AG04450 (cell line): ENCODE measurements around the gene PCIF1. TPM values are rescaled to one million over a fixed set of nuclear protein-coding genes. Genes with fewer than 3 reads are reported as not detected.

Experiments used
- CTCF ChIA-PET: fragments of 300-600, 350-600 bp; formaldehyde crosslinking; extraction: SDS; loops from one replicate; lab custom pipeline; 2022; ENCODE audit warnings: antibody characterized with exemption, inconsistent platforms; lab: Charles Lee
- POLR2A ChIA-PET: fragments of 350-600 bp; formaldehyde crosslinking; extraction: SDS; loops from one replicate; lab custom pipeline; 2021; ENCODE audit warnings: antibody characterized with exemption, inconsistent platforms; lab: Yijun Ruan, JAX
- DNase-seq: peaks from one replicate; pipeline ENCODE4 v3.0.0-alpha.2; 2011; ENCODE audit warnings: low read depth, low spot score
- H3K27ac ChIP-seq: one replicate; pipeline ENCODE4 v1.5.1; 2012; ENCODE audit warnings: low read depth, low read length, control low read depth
- H3K27me3 ChIP-seq: one replicate; pipeline ENCODE4 v1.6.0; 2012; ENCODE audit warnings: low read length; ENCODE audit not compliant: control insufficient read depth, insufficient read depth
- H3K4me3 ChIP-seq: 2 replicates; pipeline ENCODE4 v1.5.1; 2011; ENCODE audit warnings: mild to moderate bottlenecking, low read depth, low read length, control low read depth
- H3K9me3 ChIP-seq: 2 replicates; pipeline ENCODE4 v1.5.1; 2012; ENCODE audit warnings: low read length; ENCODE audit not compliant: control insufficient read depth, insufficient read depth
- polyA plus RNA-seq: library from polyadenylated mRNA; depleted of rRNA; stranded (reverse); fragments of >200 nt; gene quantifications from 2 replicates; pipeline ENCODE4 v1.2.3, GENCODE V29; 2011
- TF ChIP-seq, protein P1 (sequence below): IDR thresholded peaks from 2 replicates; pipeline ENCODE4 v1.5.1; 2011; ENCODE audit warnings: low read depth, low read length, control low read depth, inconsistent platforms

PCIF1 gene
- polyA plus RNA-seq, 1 experiment: 11.5 TPM

GRCh38 chr20:45893831-45894230 lies 40.7 kb upstream of the PCIF1 start:
- Histone ChIP-seq H3K9me3 (no peaks in the 10 kb centered on the region; the same call in 1 of the 2 replicates), H3K4me3 (no peak overlapping the region), H3K27ac (no peak overlapping the region), H3K27me3 (no peaks in the 10 kb centered on the region)
- ChIA-PET POLR2A (interaction anchor here (0.5 to 1.2 kb wide), 2 partner anchors 26 to 31 kb away, joined by 3 to 6 read pairs; no protein-coding TSS in a partner anchor), CTCF (no interaction called here)
- TF ChIP-seq, protein P1, sequence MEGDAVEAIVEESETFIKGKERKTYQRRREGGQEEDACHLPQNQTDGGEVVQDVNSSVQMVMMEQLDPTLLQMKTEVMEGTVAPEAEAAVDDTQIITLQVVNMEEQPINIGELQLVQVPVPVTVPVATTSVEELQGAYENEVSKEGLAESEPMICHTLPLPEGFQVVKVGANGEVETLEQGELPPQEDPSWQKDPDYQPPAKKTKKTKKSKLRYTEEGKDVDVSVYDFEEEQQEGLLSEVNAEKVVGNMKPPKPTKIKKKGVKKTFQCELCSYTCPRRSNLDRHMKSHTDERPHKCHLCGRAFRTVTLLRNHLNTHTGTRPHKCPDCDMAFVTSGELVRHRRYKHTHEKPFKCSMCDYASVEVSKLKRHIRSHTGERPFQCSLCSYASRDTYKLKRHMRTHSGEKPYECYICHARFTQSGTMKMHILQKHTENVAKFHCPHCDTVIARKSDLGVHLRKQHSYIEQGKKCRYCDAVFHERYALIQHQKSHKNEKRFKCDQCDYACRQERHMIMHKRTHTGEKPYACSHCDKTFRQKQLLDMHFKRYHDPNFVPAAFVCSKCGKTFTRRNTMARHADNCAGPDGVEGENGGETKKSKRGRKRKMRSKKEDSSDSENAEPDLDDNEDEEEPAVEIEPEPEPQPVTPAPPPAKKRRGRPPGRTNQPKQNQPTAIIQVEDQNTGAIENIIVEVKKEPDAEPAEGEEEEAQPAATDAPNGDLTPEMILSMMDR: no peak
- no peak for DNase-seq

DNA sequence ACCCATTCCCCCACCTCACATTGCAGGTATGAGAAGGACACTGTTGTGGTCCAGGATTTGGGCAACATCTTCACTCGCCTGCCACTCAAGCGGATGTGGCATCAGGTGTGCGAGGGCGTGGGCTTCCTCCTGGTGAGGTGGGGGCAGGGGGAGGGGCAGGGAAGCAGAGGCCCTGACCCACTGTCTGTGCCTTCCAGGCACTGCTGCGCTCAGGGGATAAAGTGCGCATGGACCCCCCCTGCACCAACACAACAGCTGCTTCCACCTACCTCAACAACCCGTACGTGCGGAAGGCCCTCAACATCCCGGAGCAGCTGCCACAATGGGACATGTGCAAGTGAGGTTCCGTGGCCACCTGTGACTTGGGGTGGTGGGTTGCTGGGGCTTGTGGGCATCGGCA lies 39.7 kb upstream of the PCIF1 start:
- Histone ChIP-seq H3K27me3 (no peaks in the 10 kb centered on the region), H3K4me3 (no peak overlapping the region), H3K27ac (no peak overlapping the region), H3K9me3 (no peaks in the 10 kb centered on the region; the same call in 1 of the 2 replicates)
- no peak for DNase-seq
- TF ChIP-seq, protein P1: no peak
- ChIA-PET CTCF (no interaction called here), POLR2A (no interaction called here)

- H3K4me3 ChIP-seq: no peak overlapping the region
- no peaks in the 10 kb centered on the region for H3K27me3 ChIP-seq
- DNase-seq: no peak
- H3K9me3 ChIP-seq: no peaks in the 10 kb centered on the region; the same call in 1 of the 2 replicates
- TF ChIP-seq, protein P1: no peak
- ChIA-PET POLR2A (no interaction called here), CTCF (interaction anchor here (1.4 kb wide), 1 partner anchor 73 kb away, joined by 5 read pairs; no protein-coding TSS in a partner anchor)
- H3K27ac ChIP-seq: no peak overlapping the region
Measured at GRCh38 chr20:45896641-45897161, 37.8 kb upstream of the PCIF1 start.

DNA sequence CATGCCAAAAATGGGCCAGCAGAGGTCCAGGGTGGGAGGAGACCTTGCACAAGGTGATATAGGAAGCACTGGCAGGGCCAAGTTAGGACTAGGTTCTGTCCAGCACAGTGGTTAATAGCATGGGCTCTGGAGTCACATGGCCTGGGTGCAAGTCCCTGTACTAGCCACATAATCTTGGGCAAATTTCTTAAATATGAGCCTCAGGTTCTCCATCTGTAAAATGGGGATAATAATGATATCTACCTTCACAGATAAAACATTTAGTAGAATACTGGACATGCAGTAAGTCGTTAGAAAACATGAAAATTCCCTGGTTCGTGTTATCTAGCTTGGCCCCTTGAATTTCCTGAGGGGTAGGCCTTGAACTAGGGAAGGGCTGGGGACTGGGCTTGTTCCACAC lies 37.2 kb upstream of the PCIF1 start:
- POLR2A ChIA-PET: no interaction called here

GRCh38 chr20:45897692-45898091 lies 36.8 kb upstream of the PCIF1 start:
- Histone ChIP-seq H3K27ac (no peak overlapping the region), H3K27me3 (no peaks in the 10 kb centered on the region), H3K4me3 (no peak overlapping the region), H3K9me3 (no peaks in the 10 kb centered on the region; the same call in 1 of the 2 replicates)
- DNase-seq: no peak
- POLR2A ChIA-PET: interaction anchor here (1.4 kb wide), 1 partner anchor 37 kb away, joined by 3 read pairs; no protein-coding TSS in a partner anchor
- CTCF ChIA-PET: interaction anchor here (1.4 kb wide), 2 partner anchors 8 to 72 kb away, joined by 5 to 7 read pairs; no protein-coding TSS in a partner anchor
- TF ChIP-seq, protein P1: no peak

More for the DNA sequence above, 37.2 kb upstream of the PCIF1 start:
- Histone ChIP-seq H3K9me3 (no peaks in the 10 kb centered on the region; the same call in 1 of the 2 replicates), H3K4me3 (no peak overlapping the region), H3K27ac (no peak overlapping the region), H3K27me3 (no peaks in the 10 kb centered on the region)
- TF ChIP-seq, protein P1: no peak
- no peak for DNase-seq
- CTCF ChIA-PET: interaction anchor here (1.4 kb wide), 1 partner anchor 72 kb away, joined by 5 read pairs; no protein-coding TSS in a partner anchor
